OCI-M2 (cell line): ENCODE measurements around the gene NEIL1.
"Not testable (repeated sequence)": the region's sequence is repeated elsewhere in the genome, so short reads cannot be mapped to it uniquely, and the experiment has no call there.

Experiments
- DNase-seq: peaks from one replicate; lab custom pipeline; 2025; ENCODE audit not compliant: unreplicated experiment; lab: John Stamatoyannopoulos, UW

Gene NEIL1

DNA sequence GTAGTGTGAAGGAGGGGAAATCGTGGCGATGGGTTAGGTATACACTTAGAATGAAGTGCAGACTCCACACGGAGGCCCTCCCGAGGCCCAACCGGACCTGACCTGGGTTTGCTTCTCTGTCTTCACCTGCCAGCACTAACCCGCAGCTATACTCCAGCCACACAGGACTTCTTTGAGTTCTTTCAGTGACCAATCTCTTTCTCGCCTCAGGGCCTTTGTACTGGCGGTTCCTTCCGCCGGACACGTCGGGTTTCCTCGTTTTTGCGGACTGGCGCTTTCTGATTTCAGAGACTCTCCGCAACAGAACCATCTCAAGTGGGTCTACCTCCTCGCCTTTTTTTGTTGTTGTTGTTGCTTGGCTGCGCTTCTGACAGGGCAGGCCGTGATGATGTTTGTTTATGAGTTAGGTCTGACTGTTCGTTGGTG, at the start of gene NEIL1:
TSS of gene NEIL1 (plus strand) at position 244 of the 426 bp plus-strand sequence. CDS start 1,867 bp downstream, outside the sequence.
- no peak for DNase-seq

GRCh38 chr15:75298541-75299310, 48.1 kb upstream of the NEIL1 start:
- not testable (repeated sequence) for DNase-seq

- DNase-seq, result not testable (repeated sequence)
Observed at GRCh38 chr15:75299311-75299688, 47.5 kb upstream of the NEIL1 start.

GRCh38 chr15:75300026-75300425, 46.8 kb upstream of the NEIL1 start:
- not testable (repeated sequence) for DNase-seq

- no peak for DNase-seq
Observed at GRCh38 chr15:75302318-75302717, 44.5 kb upstream of the NEIL1 start.

GRCh38 chr15:75302753-75303152, 44.1 kb upstream of the NEIL1 start:
- DNase-seq, result not testable (repeated sequence)

- DNase-seq, result no peak
Observed at GRCh38 chr15:75306188-75306587, 40.7 kb upstream of the NEIL1 start.

- DNase-seq, result peak; percentile 2
Observed at GRCh38 chr15:75307778-75308390, 39.0 kb upstream of the NEIL1 start.

DNA sequence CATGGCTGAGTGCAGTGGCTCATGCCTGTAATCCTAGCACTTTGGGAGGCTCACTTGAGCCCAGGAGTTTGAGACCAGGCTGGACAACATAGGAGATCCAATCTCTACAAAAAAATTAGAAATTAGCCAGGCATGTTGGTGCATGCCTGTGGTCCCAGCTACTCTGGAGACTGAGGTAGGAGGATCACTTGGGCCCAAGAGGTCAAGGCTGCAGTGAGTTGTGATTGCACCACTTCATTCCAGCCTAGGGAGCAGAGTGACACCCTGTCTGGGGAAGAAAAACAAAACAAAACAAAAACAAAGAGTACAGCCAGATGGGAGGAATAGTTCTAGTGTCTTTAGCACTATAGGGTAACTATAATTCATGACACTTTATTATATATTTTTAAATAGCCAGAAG, 37.1 kb upstream of the NEIL1 start:
- DNase-seq, result no peak

DNA sequence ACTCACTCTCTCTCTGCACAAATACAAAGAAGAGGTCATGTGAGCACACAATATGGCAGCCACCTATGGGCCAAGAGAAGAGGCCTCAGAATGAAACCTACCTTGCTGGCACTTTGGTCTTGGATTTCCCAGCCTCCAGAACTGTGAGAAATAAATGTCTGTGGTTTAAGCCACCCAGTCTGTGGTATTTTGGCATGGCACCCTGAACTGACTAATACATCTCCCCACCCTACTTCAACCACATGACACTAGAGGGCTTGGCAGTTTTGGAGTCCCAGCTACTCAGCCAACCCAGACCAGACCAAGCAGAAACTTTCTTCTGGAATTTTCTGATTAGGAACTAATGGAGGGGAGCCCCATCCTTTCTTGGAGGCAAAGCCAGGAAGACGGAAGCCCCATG, 34.3 kb upstream of the NEIL1 start:
- not testable (repeated sequence) for DNase-seq

- no peak for DNase-seq
Observed at GRCh38 chr15:75313116-75313845, 33.6 kb upstream of the NEIL1 start.

GRCh38 chr15:75314552-75315290, 32.1 kb upstream of the NEIL1 start:
- DNase-seq, result no peak

GRCh38 chr15:75319231-75319897, 27.5 kb upstream of the NEIL1 start:
- DNase-seq, result not testable (repeated sequence)

DNA sequence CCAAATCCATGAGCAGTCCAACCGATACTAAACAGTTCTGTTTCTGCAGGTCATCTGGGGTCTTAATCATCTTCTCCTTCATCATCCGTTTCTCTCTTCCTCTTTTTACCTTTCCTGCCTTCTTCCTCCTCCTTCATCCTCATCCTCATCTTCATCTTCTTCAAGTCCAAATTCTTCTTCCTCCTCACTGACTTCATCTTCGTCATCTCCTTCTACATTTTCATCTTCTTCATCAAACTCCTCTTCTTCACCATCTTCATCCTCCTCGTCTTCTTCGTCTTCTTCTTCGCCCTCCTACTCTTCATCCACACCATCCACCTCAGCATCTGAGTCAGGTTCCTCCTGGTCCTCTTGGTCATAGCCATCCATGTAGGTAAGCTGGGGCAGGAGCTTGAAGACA, 25.1 kb upstream of the NEIL1 start:
- no peak for DNase-seq

DNA sequence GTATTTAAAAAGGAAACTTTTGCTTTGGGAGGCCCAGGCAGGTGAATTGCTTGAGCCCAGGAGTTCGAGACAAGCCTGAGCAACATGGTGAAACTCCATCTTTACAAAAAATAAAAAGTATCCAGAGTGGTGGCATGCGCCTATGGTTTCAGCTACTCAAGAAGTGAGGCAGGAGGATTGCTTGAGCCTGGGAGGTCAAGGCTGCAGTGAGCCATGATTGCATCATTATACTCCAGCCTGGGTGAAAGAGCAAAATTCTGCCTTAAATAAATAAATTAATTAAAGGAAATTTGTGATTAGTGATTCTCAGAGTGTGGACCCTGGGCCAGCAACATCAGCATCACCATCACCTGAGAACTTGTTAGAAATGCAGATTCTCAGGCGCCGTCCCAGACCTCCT, 20.9 kb upstream of the NEIL1 start:
- no peak for DNase-seq

DNA sequence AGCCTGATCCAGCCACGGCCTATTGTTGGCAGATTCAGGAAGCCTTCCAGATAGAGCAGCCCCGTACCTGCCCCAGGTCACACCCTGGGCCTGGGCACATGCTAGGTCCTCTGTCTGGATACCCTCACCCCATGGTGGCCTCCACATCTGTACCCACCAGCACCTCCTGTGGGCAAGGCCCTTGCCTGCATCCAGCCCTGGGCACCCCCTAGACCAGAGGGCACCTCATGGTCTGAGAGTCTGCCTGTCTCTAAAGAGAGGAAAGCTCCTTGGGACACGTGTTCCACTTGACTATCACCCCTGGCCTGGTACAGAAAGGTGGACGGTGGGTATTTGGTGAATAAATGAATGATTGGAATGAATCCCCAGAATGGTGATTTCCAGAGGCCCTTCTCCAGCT, 19.8 kb upstream of the NEIL1 start:
- DNase-seq, result no peak

DNA sequence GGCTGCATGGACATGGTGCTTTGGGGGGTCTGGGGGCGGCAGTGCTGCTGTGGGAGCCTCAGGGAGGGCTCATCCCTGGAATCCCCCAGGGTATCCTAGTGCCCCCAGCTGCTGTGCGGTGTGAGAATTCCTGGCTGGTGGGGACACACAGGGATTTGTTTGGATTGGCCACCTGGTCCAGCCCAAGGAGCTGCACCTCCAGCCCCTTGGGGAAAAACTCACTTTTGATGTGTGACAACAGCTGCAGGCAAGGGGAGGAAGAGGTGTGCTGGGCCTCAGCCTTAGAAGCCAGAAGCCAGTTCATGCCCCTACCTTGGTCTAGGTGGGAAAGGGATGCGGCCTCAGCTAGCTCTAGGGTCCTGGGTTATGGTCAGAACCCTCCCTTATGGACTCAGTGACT, 19.3 kb upstream of the NEIL1 start:
- no peak for DNase-seq

- no peak for DNase-seq
Observed at GRCh38 chr15:75328493-75329314, 18.1 kb upstream of the NEIL1 start.

GRCh38 chr15:75329571-75329970, 17.3 kb upstream of the NEIL1 start:
- no peak for DNase-seq

- not testable (repeated sequence) for DNase-seq
Observed at GRCh38 chr15:75332093-75332492, 14.7 kb upstream of the NEIL1 start.
